Astrocyte (in vitro differentiated cells and primary cell): ENCODE measurements around the gene CISD1.

Experiments used
- EZH2 ChIP-seq: IDR thresholded peaks from 2 replicates; pipeline ENCODE4 v1.6.1; 2012; ENCODE audit warnings: mild to moderate bottlenecking, low read length, inconsistent platforms; ENCODE audit not compliant: insufficient read depth
- TF ChIP-seq, protein P1 (sequence below): IDR thresholded peaks from 2 replicates; pipeline ENCODE4 v1.5.1; 2011; ENCODE audit warnings: low read depth, mild to moderate bottlenecking, inconsistent platforms, low read length, moderate library complexity; ENCODE audit not compliant: insufficient read depth

GRCh38 chr10:58237014-58237834 lies 31.7 kb upstream of the CISD1 start:
- TF ChIP-seq, protein P1, sequence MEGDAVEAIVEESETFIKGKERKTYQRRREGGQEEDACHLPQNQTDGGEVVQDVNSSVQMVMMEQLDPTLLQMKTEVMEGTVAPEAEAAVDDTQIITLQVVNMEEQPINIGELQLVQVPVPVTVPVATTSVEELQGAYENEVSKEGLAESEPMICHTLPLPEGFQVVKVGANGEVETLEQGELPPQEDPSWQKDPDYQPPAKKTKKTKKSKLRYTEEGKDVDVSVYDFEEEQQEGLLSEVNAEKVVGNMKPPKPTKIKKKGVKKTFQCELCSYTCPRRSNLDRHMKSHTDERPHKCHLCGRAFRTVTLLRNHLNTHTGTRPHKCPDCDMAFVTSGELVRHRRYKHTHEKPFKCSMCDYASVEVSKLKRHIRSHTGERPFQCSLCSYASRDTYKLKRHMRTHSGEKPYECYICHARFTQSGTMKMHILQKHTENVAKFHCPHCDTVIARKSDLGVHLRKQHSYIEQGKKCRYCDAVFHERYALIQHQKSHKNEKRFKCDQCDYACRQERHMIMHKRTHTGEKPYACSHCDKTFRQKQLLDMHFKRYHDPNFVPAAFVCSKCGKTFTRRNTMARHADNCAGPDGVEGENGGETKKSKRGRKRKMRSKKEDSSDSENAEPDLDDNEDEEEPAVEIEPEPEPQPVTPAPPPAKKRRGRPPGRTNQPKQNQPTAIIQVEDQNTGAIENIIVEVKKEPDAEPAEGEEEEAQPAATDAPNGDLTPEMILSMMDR = no peak
- no peak for TF ChIP-seq EZH2
